GM18951 (cell line): ENCODE results near the gene APOBEC3B.
"Not testable (repeated sequence)": the region's sequence is repeated elsewhere in the genome, so short reads cannot be mapped to it uniquely, and the experiment has no call there.

Experiments used
- POLR2A ChIP-seq: IDR thresholded peaks from 4 replicates; pipeline ENCODE4 v1.6.1; 2011; ENCODE audit warnings: mild to moderate bottlenecking; ENCODE audit not compliant: insufficient read length, insufficient read depth; ENCODE audit errors: extremely low read depth
- in situ Hi-C: fragments of 300-500 bp; cut with MboI; formaldehyde crosslinking; loops from one replicate; pipeline ENCODE4 v1.12.0; 2022; ENCODE audit warnings: low sequenced_read_pairs, mixed read lengths, inconsistent platforms; ENCODE audit not compliant: unreplicated experiment

The APOBEC3B gene

GRCh38 chr22:38967451-38968450 is 14.4 kb upstream of the APOBEC3B start:
- in situ Hi-C loops: no loop called here
- no peak for TF ChIP-seq POLR2A

GRCh38 chr22:38968801-38969200 is 13.3 kb upstream of the APOBEC3B start:
- TF ChIP-seq POLR2A: no peak
- in situ Hi-C loops: no loop called here

- TF ChIP-seq POLR2A: no peak
- in situ Hi-C loops: no loop called here
These were observed 11.6 kb upstream of the APOBEC3B start for GRCh38 chr22:38970551-38970950.

GRCh38 chr22:38971202-38971601 is 10.9 kb upstream of the APOBEC3B start:
- no peak for TF ChIP-seq POLR2A
- in situ Hi-C loops: no loop called here

- TF ChIP-seq POLR2A: no peak
- in situ Hi-C loops: no loop called here
These were observed 10.4 kb upstream of the APOBEC3B start for GRCh38 chr22:38971791-38972190.

- in situ Hi-C loops: no loop called here
- no peak for TF ChIP-seq POLR2A
These were observed 9.6 kb upstream of the APOBEC3B start for GRCh38 chr22:38972558-38972957.

- in situ Hi-C loops: no loop called here
- TF ChIP-seq POLR2A: no peak
These were observed 8.6 kb upstream of the APOBEC3B start for GRCh38 chr22:38973289-38974169.

- TF ChIP-seq POLR2A: no peak
- in situ Hi-C loops: no loop called here
These were observed 7.8 kb upstream of the APOBEC3B start for GRCh38 chr22:38974170-38974825.

GRCh38 chr22:38974826-38975175 is 7.3 kb upstream of the APOBEC3B start:
- TF ChIP-seq POLR2A: no peak
- in situ Hi-C loops: no loop called here

GRCh38 chr22:38977289-38977688 is 4.9 kb upstream of the APOBEC3B start:
- in situ Hi-C loops: not testable (repeated sequence)

GRCh38 chr22:38980587-38980986 is 1.6 kb upstream of the APOBEC3B start:
- in situ Hi-C loops: not testable (repeated sequence)

- TF ChIP-seq POLR2A: no peak
- in situ Hi-C loops: no loop called here
These were observed 849 bp upstream of the APOBEC3B start for GRCh38 chr22:38981005-38981991.
